HepG2 (cell line): ENCODE results near the gene CBX7. TPM values are rescaled to one million over a fixed set of nuclear protein-coding genes. Genes with fewer than 3 reads are reported as not detected.

Experiments
- ATAC-seq: fragments of 200-7000 bp; cut with Tn5 transposase; 3 replicates; pipeline ENCODE4 v1.9.1; 2020; ENCODE audit warnings: mild to moderate bottlenecking, moderate library complexity
- BruUV-seq: library from RNA; stranded (reverse); fragments of 400-500 nt; replicated peaks from 2 replicates; lab custom pipeline; 2021; lab: Mats Ljungman, UMichigan
- CTCF ChIA-PET: fragments of 300-600 bp; formaldehyde crosslinking; extraction: SDS; loops from one replicate; lab custom pipeline; 2021; ENCODE audit warnings: low total read pairs, inconsistent platforms, low intra/inter-chr PET ratio; lab: Yijun Ruan, JAX
- POLR2A ChIA-PET: fragments of 350-600 bp; sonication (Branson Sonifier 250); formaldehyde crosslinking; loops from one replicate; lab custom pipeline; 2020; ENCODE audit warnings: antibody characterized with exemption, inconsistent platforms; lab: Yijun Ruan, JAX
- DNase-seq: peaks from one replicate; pipeline ENCODE4 v3.0.0-alpha.2; 2015; ENCODE audit warnings: low spot score
- FAIRE-seq: peaks from 3 replicates; lab custom pipeline; 2011; peaks lifted over from hg19 to GRCh38; lab: Jason Lieb, UNC
- H2AFZ ChIP-seq: one replicate; pipeline ENCODE4 v1.6.1; 2011; ENCODE audit warnings: low read length, inconsistent platforms
- H3K27ac ChIP-seq: fragments of 300-600 bp; 3 replicates; pipeline ENCODE4 v1.8.0; 2011; ENCODE audit warnings: mixed run types, mild to moderate bottlenecking, mixed read lengths, low read length, inconsistent platforms; ENCODE audit not compliant: insufficient read depth; ENCODE audit errors: extremely low read length
- H3K27me3 ChIP-seq, 2 experiments: fragments of 200-600 bp in 1 of 2; 2 replicates in 1 of 2; 3 replicates in 1 of 2; pipeline versions ENCODE4 v1.6.0 to v1.8.0; 2011; ENCODE audit warnings: low read length in 2 of 2, mild to moderate bottlenecking in 2 of 2, moderate library complexity in 2 of 2, inconsistent platforms in 1 of 2; ENCODE audit not compliant: insufficient read depth in 2 of 2, control insufficient read depth in 1 of 2
- H3K36me3 ChIP-seq, 2 experiments: fragments of 200-600 bp in 1 of 2; replicated peaks in 1 of 2; 2 replicates in 1 of 2; 3 replicates in 1 of 2; pipeline versions ENCODE4 v1.5.1 to v1.8.0; 2011; ENCODE audit warnings: low read length in 2 of 2, inconsistent platforms in 1 of 2; ENCODE audit not compliant: insufficient read depth in 2 of 2, control insufficient read depth in 1 of 2
- H3K4me1 ChIP-seq: 2 replicates; pipeline ENCODE4 v1.5.1; 2012; ENCODE audit warnings: low read length, inconsistent platforms; ENCODE audit not compliant: insufficient read depth
- H3K4me2 ChIP-seq: 2 replicates; pipeline ENCODE4 v1.6.0; 2011; ENCODE audit warnings: low read depth, low read length, inconsistent platforms
- H3K4me3 ChIP-seq, 3 experiments: fragments of 200-600 bp in 1 of 3; sonication (generic), shearing (Covaris generic) in 1 of 3; replicated peaks in 1 of 3; 2 replicates each; pipeline ENCODE4 v1.5.1; 2011 to 2016; ENCODE audit warnings: low read length in 3 of 3, inconsistent platforms in 2 of 3, low read depth in 2 of 3, mild to moderate bottlenecking in 2 of 3, control low read depth in 1 of 3, mixed read lengths in 1 of 3; ENCODE audit not compliant: insufficient read depth in 1 of 3
- H3K79me2 ChIP-seq: one replicate; pipeline ENCODE4 v1.6.1; 2011; ENCODE audit warnings: low read length, inconsistent platforms; ENCODE audit not compliant: insufficient read depth
- H3K9ac ChIP-seq: 2 replicates; pipeline ENCODE4 v1.6.0; 2011; ENCODE audit warnings: mild to moderate bottlenecking, low read depth, low read length, inconsistent platforms; ENCODE audit not compliant: insufficient read depth
- H3K9me3 ChIP-seq: 2 replicates; pipeline ENCODE4 v1.5.1; 2012; ENCODE audit warnings: mild to moderate bottlenecking, low read length
- H4K20me1 ChIP-seq: 2 replicates; pipeline ENCODE4 v1.6.0; 2011; ENCODE audit warnings: inconsistent platforms, mild to moderate bottlenecking, low read length, moderate library complexity; ENCODE audit not compliant: insufficient read depth
- HMGA1 ChIP-seq: sonication (generic); formaldehyde crosslinking; conservative IDR thresholded peaks from 2 replicates; pipeline ENCODE4 v1.4.0; 2020; ENCODE audit warnings: missing genetic modification reagents
- MIXL1 ChIP-seq: IDR thresholded peaks from 2 replicates; pipeline ENCODE4 v1.6.1; 2016
- ONECUT2 ChIP-seq: sonication (generic); formaldehyde crosslinking; IDR thresholded peaks from 2 replicates; pipeline ENCODE4 v1.4.0; 2020; ENCODE audit warnings: missing genetic modification reagents
- RXRB ChIP-seq: IDR thresholded peaks from 2 replicates; pipeline ENCODE4 v1.6.1; 2016; ENCODE audit warnings: borderline replicate concordance, missing genetic modification reagents, missing compliant biosample characterization
- SALL1 ChIP-seq: sonication (generic); formaldehyde crosslinking; IDR thresholded peaks from 2 replicates; pipeline ENCODE4 v1.8.0; 2022; ENCODE audit warnings: mild to moderate bottlenecking, missing genetic modification reagents
- SMC3 ChIP-seq: IDR thresholded peaks from 2 replicates; pipeline ENCODE4 v1.6.1; 2011; ENCODE audit warnings: low read length, improper control_type of control experiment
- SOX5 ChIP-seq: IDR thresholded peaks from 2 replicates; pipeline ENCODE4 v1.6.1; 2016; ENCODE audit warnings: borderline replicate concordance
- STAG1 ChIP-seq: sonication (generic); formaldehyde crosslinking; IDR thresholded peaks from 2 replicates; pipeline ENCODE4 v1.4.0; 2020; ENCODE audit warnings: missing genetic modification reagents
- WGBS: methylation state at CpG from one replicate; pipeline ENCODE4 v1.1.6; 2017; ENCODE audit warnings: low lambda C conversion rate; 5-methylcytosine and 5-hydroxymethylcytosine counted together
- in situ Hi-C: cut with HindIII; loops from 2 replicates; pipeline ENCODE4 v1.10.0; 2017; ENCODE audit warnings: low pct_unique_long_range_greater_than_20kb; ENCODE audit not compliant: extremely low pct_ligation_motif_present
- intact Hi-C: fragments of 100-400 bp; cut with micrococcal nuclease; formaldehyde crosslinking; loops from one replicate; pipeline ENCODE4 v1.10.0; 2022; ENCODE audit not compliant: unreplicated experiment
- polyA plus RNA-seq, 8 experiments: library from polyadenylated mRNA; depleted of rRNA in 3 of 8; stranded (reverse) in 7 of 8; unstranded in 1 of 8; fragments of >200 nt; fragmentation: Illumina TruSeq in 4 of 8; extraction: Trizol in 4 of 8; gene quantifications; 2 replicates each; pipeline versions ENCODE4 v1.2.1 to v1.2.3, GENCODE V29; 2011 to 2016; ENCODE audit warnings: low read depth in 4 of 8, missing spikeins in 1 of 8, mixed read lengths in 1 of 8; ENCODE audit not compliant: insufficient read depth in 1 of 8
- total RNA-seq, 5 experiments: library from RNA; depleted of rRNA; stranded (reverse); fragments of >200 nt; fragmentation: Illumina TruSeq; extraction: Trizol; gene quantifications; 2 replicates each; pipeline ENCODE4 v1.2.3, GENCODE V29; 2016; ENCODE audit warnings: low read depth in 1 of 5
- TF ChIP-seq, protein P1 (sequence below), 2 experiments: sonication (generic) in 1 of 2; formaldehyde crosslinking in 1 of 2; IDR thresholded peaks; 2 replicates each; pipeline versions ENCODE4 v1.4.0 to v1.6.1; 2016 to 2020; ENCODE audit warnings: borderline replicate concordance in 1 of 2, low read depth in 1 of 2, mild to moderate bottlenecking in 1 of 2, missing genetic modification reagents in 1 of 2
- TF ChIP-seq, protein P2 (sequence below): sonication (generic); formaldehyde crosslinking; IDR thresholded peaks from 2 replicates; pipeline ENCODE4 v1.5.0; 2020; ENCODE audit warnings: mild to moderate bottlenecking, missing genetic modification reagents, moderate library complexity
- TF ChIP-seq, protein P3 (sequence below): IDR thresholded peaks from 2 replicates; pipeline ENCODE4 v1.4.0; 2020; ENCODE audit warnings: mild to moderate bottlenecking, missing genetic modification reagents

The CBX7 gene
- total and polyA plus RNA-seq, 2 of the 13 experiments (the other 11 are each of a cell fraction or from before 2014, with no cell fraction given) = 0.35 to 4.9 TPM

- in situ Hi-C loops = loop anchor here (5.0 kb wide), 1 partner anchor 105 kb away; the partner anchor contains the start of gene APOBEC3C
- Histone ChIP-seq H3K27me3 (0 out of 5 replicates have a peak, but pooled peaks cover 0 to 11% of the 10 kb centered on the region in 2 experiments), H3K4me1 (0 out of 2 replicates have a peak, but pooled peaks cover 6% of the 10 kb centered on the region), H3K4me2 (no peak overlapping the region), H4K20me1 (no peaks in the 10 kb centered on the region), H3K27ac (no peak overlapping the region), H3K36me3 (no peaks in the 10 kb centered on the region), H2AFZ (no peak overlapping the region), H3K9ac (no peak overlapping the region), H3K79me2 (no peaks in the 10 kb centered on the region), H3K9me3 (no peaks in the 10 kb centered on the region), H3K4me3 (no peak overlapping the region)
- intact Hi-C loops = no loop called here
- ATAC-seq = peak; percentile 49; the same call in 2 of the 3 replicates
- BruUV-seq = no TSS peak
- ChIA-PET CTCF (interaction anchor here (1.0 to 2.2 kb wide), 6 partner anchors 9 to 247 kb away, joined by 3 to 19 read pairs (median 4); no protein-coding TSS in a partner anchor), POLR2A (no interaction called here)
- peak; percentile 60 for DNase-seq
- TF ChIP-seq SMC3 (peak; percentile 73; the same call in 1 of the 2 replicates), HMGA1 (CRISPR knock-in tag) (no peak), RXRB (CRISPR knock-in tag) (peak; percentile 24; the same call in 1 of the 2 replicates), MIXL1 (CRISPR knock-in tag) (peak; percentile 86), STAG1 (CRISPR knock-in tag) (peak; percentile 69), SOX5 (CRISPR knock-in tag) (0 out of 2 replicates have a peak, but pooled peaks have one; percentile 8), SALL1 (CRISPR knock-in tag) (no peak), ONECUT2 (CRISPR knock-in tag) (peak; percentile 33; the same call in 1 of the 2 replicates)
- TF ChIP-seq, protein P1, sequence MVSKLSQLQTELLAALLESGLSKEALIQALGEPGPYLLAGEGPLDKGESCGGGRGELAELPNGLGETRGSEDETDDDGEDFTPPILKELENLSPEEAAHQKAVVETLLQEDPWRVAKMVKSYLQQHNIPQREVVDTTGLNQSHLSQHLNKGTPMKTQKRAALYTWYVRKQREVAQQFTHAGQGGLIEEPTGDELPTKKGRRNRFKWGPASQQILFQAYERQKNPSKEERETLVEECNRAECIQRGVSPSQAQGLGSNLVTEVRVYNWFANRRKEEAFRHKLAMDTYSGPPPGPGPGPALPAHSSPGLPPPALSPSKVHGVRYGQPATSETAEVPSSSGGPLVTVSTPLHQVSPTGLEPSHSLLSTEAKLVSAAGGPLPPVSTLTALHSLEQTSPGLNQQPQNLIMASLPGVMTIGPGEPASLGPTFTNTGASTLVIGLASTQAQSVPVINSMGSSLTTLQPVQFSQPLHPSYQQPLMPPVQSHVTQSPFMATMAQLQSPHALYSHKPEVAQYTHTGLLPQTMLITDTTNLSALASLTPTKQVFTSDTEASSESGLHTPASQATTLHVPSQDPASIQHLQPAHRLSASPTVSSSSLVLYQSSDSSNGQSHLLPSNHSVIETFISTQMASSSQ (IDR thresholded peaks at IDR 0.05; ENCODE audit: low read depth) = peak; percentile 72
- TF ChIP-seq, protein P1 (CRISPR knock-in tag; IDR thresholded peaks at IDR 0.05; ENCODE audit: borderline replicate concordance) = no peak; the same call in 1 of the 2 replicates
- TF ChIP-seq, protein P2, sequence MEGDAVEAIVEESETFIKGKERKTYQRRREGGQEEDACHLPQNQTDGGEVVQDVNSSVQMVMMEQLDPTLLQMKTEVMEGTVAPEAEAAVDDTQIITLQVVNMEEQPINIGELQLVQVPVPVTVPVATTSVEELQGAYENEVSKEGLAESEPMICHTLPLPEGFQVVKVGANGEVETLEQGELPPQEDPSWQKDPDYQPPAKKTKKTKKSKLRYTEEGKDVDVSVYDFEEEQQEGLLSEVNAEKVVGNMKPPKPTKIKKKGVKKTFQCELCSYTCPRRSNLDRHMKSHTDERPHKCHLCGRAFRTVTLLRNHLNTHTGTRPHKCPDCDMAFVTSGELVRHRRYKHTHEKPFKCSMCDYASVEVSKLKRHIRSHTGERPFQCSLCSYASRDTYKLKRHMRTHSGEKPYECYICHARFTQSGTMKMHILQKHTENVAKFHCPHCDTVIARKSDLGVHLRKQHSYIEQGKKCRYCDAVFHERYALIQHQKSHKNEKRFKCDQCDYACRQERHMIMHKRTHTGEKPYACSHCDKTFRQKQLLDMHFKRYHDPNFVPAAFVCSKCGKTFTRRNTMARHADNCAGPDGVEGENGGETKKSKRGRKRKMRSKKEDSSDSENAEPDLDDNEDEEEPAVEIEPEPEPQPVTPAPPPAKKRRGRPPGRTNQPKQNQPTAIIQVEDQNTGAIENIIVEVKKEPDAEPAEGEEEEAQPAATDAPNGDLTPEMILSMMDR (CRISPR knock-in tag) = peak; percentile 72
- TF ChIP-seq, protein P3, sequence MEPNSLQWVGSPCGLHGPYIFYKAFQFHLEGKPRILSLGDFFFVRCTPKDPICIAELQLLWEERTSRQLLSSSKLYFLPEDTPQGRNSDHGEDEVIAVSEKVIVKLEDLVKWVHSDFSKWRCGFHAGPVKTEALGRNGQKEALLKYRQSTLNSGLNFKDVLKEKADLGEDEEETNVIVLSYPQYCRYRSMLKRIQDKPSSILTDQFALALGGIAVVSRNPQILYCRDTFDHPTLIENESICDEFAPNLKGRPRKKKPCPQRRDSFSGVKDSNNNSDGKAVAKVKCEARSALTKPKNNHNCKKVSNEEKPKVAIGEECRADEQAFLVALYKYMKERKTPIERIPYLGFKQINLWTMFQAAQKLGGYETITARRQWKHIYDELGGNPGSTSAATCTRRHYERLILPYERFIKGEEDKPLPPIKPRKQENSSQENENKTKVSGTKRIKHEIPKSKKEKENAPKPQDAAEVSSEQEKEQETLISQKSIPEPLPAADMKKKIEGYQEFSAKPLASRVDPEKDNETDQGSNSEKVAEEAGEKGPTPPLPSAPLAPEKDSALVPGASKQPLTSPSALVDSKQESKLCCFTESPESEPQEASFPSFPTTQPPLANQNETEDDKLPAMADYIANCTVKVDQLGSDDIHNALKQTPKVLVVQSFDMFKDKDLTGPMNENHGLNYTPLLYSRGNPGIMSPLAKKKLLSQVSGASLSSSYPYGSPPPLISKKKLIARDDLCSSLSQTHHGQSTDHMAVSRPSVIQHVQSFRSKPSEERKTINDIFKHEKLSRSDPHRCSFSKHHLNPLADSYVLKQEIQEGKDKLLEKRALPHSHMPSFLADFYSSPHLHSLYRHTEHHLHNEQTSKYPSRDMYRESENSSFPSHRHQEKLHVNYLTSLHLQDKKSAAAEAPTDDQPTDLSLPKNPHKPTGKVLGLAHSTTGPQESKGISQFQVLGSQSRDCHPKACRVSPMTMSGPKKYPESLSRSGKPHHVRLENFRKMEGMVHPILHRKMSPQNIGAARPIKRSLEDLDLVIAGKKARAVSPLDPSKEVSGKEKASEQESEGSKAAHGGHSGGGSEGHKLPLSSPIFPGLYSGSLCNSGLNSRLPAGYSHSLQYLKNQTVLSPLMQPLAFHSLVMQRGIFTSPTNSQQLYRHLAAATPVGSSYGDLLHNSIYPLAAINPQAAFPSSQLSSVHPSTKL (CRISPR knock-in tag) = no peak
- FAIRE-seq = peak; percentile 83
- 47% methylated on average over 14 of the region's 14 CpGs for WGBS
Measured at GRCh38 chr22:39117585-39118191, 34.8 kb downstream of the CBX7 start.
